Measurements from ENCODE around the gene C10orf90. TPM values are rescaled to one million over a fixed set of nuclear protein-coding genes. Genes with fewer than 3 reads are reported as not detected.

Gene C10orf90
- total RNA-seq, 2 experiments from 2014 or later, result not detected

GRCh38 chr10:126599949-126600682 lies 70.4 kb downstream of the C10orf90 start:
- H3K4me1 Mint-ChIP-seq, result no peaks in the 10 kb centered on the region

DNA sequence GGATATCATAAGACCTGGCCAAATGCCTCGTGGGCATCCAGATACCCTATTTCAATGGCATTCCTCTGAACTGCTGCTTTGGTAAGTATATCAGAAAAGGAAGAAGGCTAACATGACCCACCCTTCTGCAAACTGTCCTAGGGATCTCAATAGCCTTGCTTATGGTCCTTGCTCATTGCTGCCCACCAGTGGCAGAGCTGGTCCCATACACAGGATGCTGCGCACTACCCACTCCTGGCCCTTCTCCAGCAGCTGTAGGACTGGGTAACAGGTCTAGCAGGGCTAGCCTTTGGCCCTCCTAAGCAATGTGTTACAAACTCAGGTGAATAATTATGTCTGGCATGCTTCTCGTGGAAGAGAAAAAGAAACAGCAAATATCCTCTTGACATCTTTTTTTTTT lies 72.5 kb downstream of the C10orf90 start:
- POLR2A ChIA-PET, result no interaction called here
- Mint-ChIP-seq H3K36me3 (no peaks in the 10 kb centered on the region), H3K4me1 (no peaks in the 10 kb centered on the region), H3K27ac (no peak overlapping the region), H3K4me3 (no peak overlapping the region), H3K27me3 (peaks cover 1% of the 10 kb centered on the region), H3K9me3 (no peaks in the 10 kb centered on the region)
- DNase-seq (no peak), ATAC-seq (ENCODE audit: low read depth) (no peak)

More at GRCh38 chr10:126599949-126600682, 70.4 kb downstream of the C10orf90 start:
- no peak for DNase-seq
- Mint-ChIP-seq H3K27ac (no peak overlapping the region), H3K27me3 (peaks cover 1% of the 10 kb centered on the region), H3K4me3 (no peak overlapping the region), H3K9me3 (no peaks in the 10 kb centered on the region), H3K36me3 (no peaks in the 10 kb centered on the region)
- no peak for ATAC-seq (ENCODE audit: low read depth)
- POLR2A ChIA-PET, result no interaction called here

DNA sequence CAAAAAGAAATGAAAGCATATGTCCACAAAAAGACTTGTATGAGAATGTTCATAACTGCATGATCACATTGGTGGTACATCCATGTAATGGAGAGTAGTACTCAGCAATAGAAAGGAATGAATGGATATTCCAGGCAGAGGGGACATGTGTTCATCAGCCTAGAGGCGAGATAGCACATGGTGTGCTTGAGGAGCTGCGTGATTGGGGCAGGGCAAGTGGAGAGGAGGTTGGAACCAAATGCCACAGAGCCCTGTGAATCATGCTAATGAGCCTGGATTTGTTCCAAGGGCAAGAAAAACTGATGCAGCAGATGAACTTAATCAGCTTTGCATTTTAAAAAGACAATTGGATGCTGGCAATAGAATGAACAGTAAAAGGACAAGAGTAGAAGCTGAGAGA lies 73.3 kb downstream of the C10orf90 start:
- POLR2A ChIA-PET, result no interaction called here
- ATAC-seq (ENCODE audit: low read depth) (no peak), DNase-seq (no peak)
- no peak overlapping the region for H3K27ac Mint-ChIP-seq
- H3K4me3 Mint-ChIP-seq, result no peak overlapping the region
- no peaks in the 10 kb centered on the region for H3K9me3 Mint-ChIP-seq
- peaks cover 1% of the 10 kb centered on the region for H3K27me3 Mint-ChIP-seq
- no peaks in the 10 kb centered on the region for H3K4me1 Mint-ChIP-seq
- H3K36me3 Mint-ChIP-seq, result no peaks in the 10 kb centered on the region

GRCh38 chr10:126596472-126597016 lies 73.9 kb downstream of the C10orf90 start:
- Mint-ChIP-seq H3K4me3 (no peak overlapping the region), H3K27me3 (no peaks in the 10 kb centered on the region), H3K36me3 (no peaks in the 10 kb centered on the region), H3K9me3 (no peaks in the 10 kb centered on the region), H3K4me1 (no peaks in the 10 kb centered on the region), H3K27ac (no peak overlapping the region)
- DNase-seq, result no peak
- POLR2A ChIA-PET, result no interaction called here
- ATAC-seq (ENCODE audit: low read depth), result no peak

GRCh38 chr10:126595160-126595559 lies 75.3 kb downstream of the C10orf90 start:
- H3K27ac Mint-ChIP-seq, result no peak overlapping the region
- DNase-seq, result no peak
- H3K4me3 Mint-ChIP-seq, result no peak overlapping the region
- no peaks in the 10 kb centered on the region for H3K27me3 Mint-ChIP-seq
- no peaks in the 10 kb centered on the region for H3K4me1 Mint-ChIP-seq
- POLR2A ChIA-PET, result no interaction called here
- no peak for ATAC-seq (ENCODE audit: low read depth)
- no peaks in the 10 kb centered on the region for H3K9me3 Mint-ChIP-seq
- no peaks in the 10 kb centered on the region for H3K36me3 Mint-ChIP-seq

DNA sequence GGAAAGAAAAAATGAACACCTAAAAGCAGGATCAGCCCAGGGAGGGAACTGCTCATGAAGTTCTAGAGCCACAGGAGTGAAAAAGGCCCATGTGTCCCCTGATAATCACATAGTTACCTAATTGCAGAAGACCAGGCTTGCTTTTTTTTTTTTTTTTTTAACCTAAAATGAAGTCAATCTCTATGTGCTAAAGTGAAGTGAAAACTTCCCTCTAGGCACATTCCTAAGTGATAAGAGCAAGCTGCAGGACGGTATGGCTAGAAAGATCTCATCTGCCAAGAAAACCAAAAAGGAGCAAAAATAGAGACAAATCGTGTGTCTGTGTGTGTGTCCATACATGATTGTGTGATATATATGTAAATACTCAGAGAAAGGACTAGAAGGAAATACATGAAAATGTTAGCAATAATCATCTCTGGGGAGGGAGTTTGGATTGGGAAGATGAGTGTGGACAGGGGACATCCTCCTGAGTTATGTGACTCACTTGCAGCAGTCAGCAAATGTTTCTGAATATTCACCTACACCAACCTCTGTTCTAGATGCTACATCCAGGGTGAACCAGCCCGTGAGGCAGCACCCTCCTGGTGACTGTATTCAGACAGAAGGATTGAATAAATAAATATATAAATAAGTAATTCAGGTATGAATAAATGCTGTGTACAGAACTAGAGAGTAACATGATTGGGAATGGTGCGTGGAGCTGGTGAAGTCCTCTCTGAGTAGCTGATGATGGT lies 76.4 kb downstream of the C10orf90 start:
- Mint-ChIP-seq H3K4me1 (no peaks in the 10 kb centered on the region), H3K27me3 (no peaks in the 10 kb centered on the region), H3K4me3 (no peak overlapping the region), H3K36me3 (no peaks in the 10 kb centered on the region), H3K27ac (no peak overlapping the region), H3K9me3 (no peaks in the 10 kb centered on the region)
- DNase-seq (no peak), ATAC-seq (ENCODE audit: low read depth) (no peak)
- POLR2A ChIA-PET, result no interaction called here

DNA sequence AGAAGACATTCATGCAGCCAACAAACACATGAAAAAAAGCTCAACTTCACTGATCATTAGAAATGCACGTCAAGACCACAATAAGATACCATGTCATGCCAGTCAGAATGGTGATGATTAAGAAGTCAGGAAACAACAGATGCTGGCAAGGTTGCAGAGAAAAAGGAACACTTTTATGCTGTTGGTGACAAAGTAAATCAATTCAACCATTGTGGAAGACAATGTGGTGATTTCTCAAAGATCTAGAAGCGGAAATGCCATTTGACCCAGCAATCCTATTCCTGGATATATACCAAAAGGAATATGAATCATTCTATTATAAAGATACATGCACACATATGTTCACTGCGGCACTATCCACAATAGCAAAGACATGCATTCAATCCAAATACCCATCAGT lies 77.6 kb downstream of the C10orf90 start:
- no peak for DNase-seq
- no peak overlapping the region for H3K4me3 Mint-ChIP-seq
- H3K27ac Mint-ChIP-seq, result no peak overlapping the region
- POLR2A ChIA-PET, result no interaction called here
- no peaks in the 10 kb centered on the region for H3K36me3 Mint-ChIP-seq
- no peak for ATAC-seq (ENCODE audit: low read depth)
- no peaks in the 10 kb centered on the region for H3K4me1 Mint-ChIP-seq
- no peaks in the 10 kb centered on the region for H3K9me3 Mint-ChIP-seq
- H3K27me3 Mint-ChIP-seq, result no peaks in the 10 kb centered on the region

GRCh38 chr10:126588024-126588423 lies 82.5 kb downstream of the C10orf90 start:
- POLR2A ChIA-PET, result no interaction called here
- no peak overlapping the region for H3K4me3 Mint-ChIP-seq
- no peak for ATAC-seq (ENCODE audit: low read depth)
- H3K27ac Mint-ChIP-seq, result no peak overlapping the region
- no peaks in the 10 kb centered on the region for H3K9me3 Mint-ChIP-seq
- no peaks in the 10 kb centered on the region for H3K27me3 Mint-ChIP-seq
- no peak for DNase-seq
- H3K36me3 Mint-ChIP-seq, result no peaks in the 10 kb centered on the region
- H3K4me1 Mint-ChIP-seq, result no peaks in the 10 kb centered on the region

- Mint-ChIP-seq H3K36me3 (no peaks in the 10 kb centered on the region), H3K27ac (no peak overlapping the region), H3K9me3 (no peaks in the 10 kb centered on the region), H3K4me1 (no peaks in the 10 kb centered on the region), H3K27me3 (no peaks in the 10 kb centered on the region), H3K4me3 (no peak overlapping the region)
- POLR2A ChIA-PET, result no interaction called here
- no peak for ATAC-seq (ENCODE audit: low read depth)
- no peak for DNase-seq
These were observed 83.6 kb downstream of the C10orf90 start for GRCh38 chr10:126586878-126587277.

DNA sequence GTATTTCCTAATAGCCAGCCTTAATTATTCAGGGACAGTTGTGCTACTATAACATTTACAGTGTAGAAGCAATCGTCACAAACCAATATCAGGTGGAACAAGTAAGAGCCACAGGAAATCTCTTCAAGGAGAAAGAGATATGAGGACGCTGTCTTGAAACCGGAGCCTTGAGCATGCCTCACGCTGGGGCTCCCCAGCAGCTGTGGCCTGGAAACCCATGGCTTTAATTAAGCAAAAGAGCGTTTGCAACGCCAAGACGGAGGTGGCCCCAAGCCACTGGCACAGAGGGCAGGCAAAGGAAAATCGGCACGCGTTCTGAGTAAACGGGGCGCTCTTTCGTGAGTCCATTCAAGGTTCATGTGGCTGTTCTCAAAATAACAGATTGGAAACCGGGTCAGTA lies 84.4 kb downstream of the C10orf90 start:
- Mint-ChIP-seq H3K4me1 (no peaks in the 10 kb centered on the region), H3K9me3 (no peaks in the 10 kb centered on the region), H3K27me3 (no peaks in the 10 kb centered on the region), H3K4me3 (no peak overlapping the region), H3K27ac (no peak overlapping the region), H3K36me3 (no peaks in the 10 kb centered on the region)
- POLR2A ChIA-PET, result no interaction called here
- no peak for ATAC-seq (ENCODE audit: low read depth)
- DNase-seq, result no peak

GRCh38 chr10:126585249-126586017 lies 85.1 kb downstream of the C10orf90 start:
- H3K36me3 Mint-ChIP-seq, result no peaks in the 10 kb centered on the region
- POLR2A ChIA-PET, result no interaction called here
- no peaks in the 10 kb centered on the region for H3K27me3 Mint-ChIP-seq
- H3K4me1 Mint-ChIP-seq, result no peaks in the 10 kb centered on the region
- ATAC-seq (ENCODE audit: low read depth) (no peak), DNase-seq (no peak)
- H3K4me3 Mint-ChIP-seq, result no peak overlapping the region
- H3K9me3 Mint-ChIP-seq, result no peaks in the 10 kb centered on the region
- H3K27ac Mint-ChIP-seq, result no peak overlapping the region

DNA sequence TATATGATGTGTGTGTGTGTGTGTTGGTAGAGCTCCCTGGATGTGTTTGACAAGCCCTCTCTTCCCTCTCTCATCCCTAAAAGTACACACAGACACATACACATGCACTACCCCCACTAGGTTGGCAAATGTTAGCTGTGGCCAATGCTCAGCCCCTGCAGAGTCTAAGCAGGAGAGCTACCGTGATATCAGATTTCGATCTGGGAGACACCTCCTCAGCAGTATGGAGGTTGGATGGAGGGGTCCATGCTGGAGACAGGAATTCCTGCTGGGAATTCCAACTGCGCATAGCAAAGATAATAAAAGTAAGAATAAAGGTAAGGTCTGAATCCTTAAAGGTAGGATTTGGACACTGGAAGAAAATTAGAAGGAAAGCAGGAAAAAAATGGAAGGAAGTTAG lies 85.7 kb downstream of the C10orf90 start:
- Mint-ChIP-seq H3K4me3 (no peak overlapping the region), H3K4me1 (no peaks in the 10 kb centered on the region), H3K27ac (no peak overlapping the region), H3K36me3 (no peaks in the 10 kb centered on the region), H3K9me3 (no peaks in the 10 kb centered on the region), H3K27me3 (no peaks in the 10 kb centered on the region)
- DNase-seq (no peak), ATAC-seq (ENCODE audit: low read depth) (no peak)
- POLR2A ChIA-PET, result no interaction called here

DNA sequence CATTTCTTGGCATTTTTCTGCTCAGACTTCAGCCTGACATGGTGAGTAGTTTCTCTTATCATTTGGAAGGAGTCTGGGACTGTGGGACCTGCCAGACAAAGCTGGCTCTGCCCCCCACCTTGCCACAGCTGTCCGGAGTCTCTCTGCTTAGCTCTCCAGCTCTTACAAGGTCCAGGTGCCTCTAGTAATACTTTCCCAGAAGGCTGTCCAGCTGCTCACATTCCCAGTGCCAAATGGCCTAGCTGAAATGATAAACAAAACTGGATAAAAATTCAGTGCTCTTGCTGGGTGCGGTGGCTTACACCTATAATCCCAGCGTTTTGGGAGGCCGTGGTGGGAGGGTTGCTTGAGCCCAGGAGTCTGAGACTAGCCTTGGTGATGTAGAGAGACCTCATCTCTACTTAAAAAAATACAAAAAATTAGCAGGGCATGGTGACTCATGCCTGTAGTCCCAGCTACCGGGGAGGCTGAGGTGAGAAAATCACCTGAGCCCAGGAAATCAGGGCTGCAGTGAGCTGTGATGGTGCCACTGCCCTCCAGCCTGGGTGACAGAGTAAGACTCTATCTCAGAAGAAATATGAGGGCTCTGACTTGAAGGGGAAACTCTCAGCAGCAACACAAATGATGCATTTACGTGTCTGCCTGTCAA lies 86.8 kb downstream of the C10orf90 start:
- no peaks in the 10 kb centered on the region for H3K27me3 Mint-ChIP-seq
- no peaks in the 10 kb centered on the region for H3K4me1 Mint-ChIP-seq
- H3K9me3 Mint-ChIP-seq, result no peaks in the 10 kb centered on the region
- POLR2A ChIA-PET, result no interaction called here
- ATAC-seq (ENCODE audit: low read depth) (no peak), DNase-seq (no peak)
- no peak overlapping the region for H3K4me3 Mint-ChIP-seq
- H3K36me3 Mint-ChIP-seq, result no peaks in the 10 kb centered on the region
- H3K27ac Mint-ChIP-seq, result no peak overlapping the region
